WTC11 (cell line): ENCODE measurements around the gene LSM4. TPM values are rescaled to one million over a fixed set of nuclear protein-coding genes. Genes with fewer than 3 reads are reported as not detected.

Experiments used
- ATAC-seq: fragments of 200-7000 bp; cut with Tn5 transposase; 2 replicates; pipeline ENCODE4 v1.10.0; 2021; ENCODE audit warnings: mild to moderate bottlenecking, moderate library complexity
- CTCF ChIA-PET: fragments of 300-600 bp; sonication (Branson Sonifier 250); formaldehyde crosslinking; loops from one replicate; lab custom pipeline; 2021; ENCODE audit warnings: antibody characterized with exemption; lab: Charles Lee
- POLR2A ChIA-PET: fragments of 350-600 bp; sonication (Branson Sonifier 250); formaldehyde crosslinking; loops from one replicate; lab custom pipeline; 2021; ENCODE audit warnings: antibody characterized with exemption; lab: Charles Lee
- DNase-seq: peaks from one replicate; pipeline ENCODE4 v3.0.0; 2021; ENCODE audit warnings: low spot score
- H3K27ac Mint-ChIP-seq: 2 replicates; pipeline ENCODE4 v1.8.0; 2021; ENCODE audit warnings: mixed read lengths
- H3K27me3 Mint-ChIP-seq: 2 replicates; pipeline ENCODE4 v1.8.0; 2021; ENCODE audit warnings: low read depth, mild to moderate bottlenecking, moderate library complexity, mixed read lengths
- H3K36me3 Mint-ChIP-seq: 2 replicates; pipeline ENCODE4 v1.8.0; 2021; ENCODE audit warnings: mixed read lengths
- H3K4me1 Mint-ChIP-seq: 2 replicates; pipeline ENCODE4 v1.8.0; 2022; ENCODE audit warnings: mixed read lengths
- H3K4me3 Mint-ChIP-seq: 2 replicates; pipeline ENCODE4 v1.8.0; 2021; ENCODE audit warnings: mild to moderate bottlenecking, moderate library complexity, mixed read lengths
- H3K9me3 Mint-ChIP-seq: 2 replicates; pipeline ENCODE4 v1.8.0; 2021; ENCODE audit warnings: mixed read lengths
- CREB1 ChIP-seq: sonication (generic); formaldehyde crosslinking; IDR thresholded peaks from 2 replicates; pipeline ENCODE4 v1.8.0; 2023; ENCODE audit warnings: mild to moderate bottlenecking, missing genetic modification reagents
- ELF4 ChIP-seq: sonication (generic); formaldehyde crosslinking; IDR thresholded peaks from 2 replicates; pipeline ENCODE4 v1.8.1; 2022; ENCODE audit warnings: low read depth, mild to moderate bottlenecking, moderate library complexity, missing genetic modification reagents
- ESRRA ChIP-seq: sonication (generic); formaldehyde crosslinking; IDR thresholded peaks from 2 replicates; pipeline ENCODE4 v1.8.1; 2022; ENCODE audit warnings: mild to moderate bottlenecking, missing genetic modification reagents, borderline replicate concordance
- FOXK1 ChIP-seq: sonication (generic); formaldehyde crosslinking; IDR thresholded peaks from 2 replicates; pipeline ENCODE4 v1.8.0; 2022; ENCODE audit warnings: mild to moderate bottlenecking, moderate library complexity, missing genetic modification reagents
- GABPB1 ChIP-seq: sonication (generic); formaldehyde crosslinking; IDR thresholded peaks from 2 replicates; pipeline ENCODE4 v1.8.1; 2023; ENCODE audit warnings: mild to moderate bottlenecking, missing genetic modification reagents
- IRF2 ChIP-seq: sonication (generic); formaldehyde crosslinking; IDR thresholded peaks from 2 replicates; pipeline ENCODE4 v1.8.0; 2022; ENCODE audit warnings: low read depth, missing genetic modification reagents, borderline replicate concordance
- JUN ChIP-seq: sonication (generic); formaldehyde crosslinking; IDR thresholded peaks from 2 replicates; pipeline ENCODE4 v1.8.0; 2023; ENCODE audit warnings: mild to moderate bottlenecking, missing genetic modification reagents
- NFATC4 ChIP-seq: fragments of 250-450 bp; sonication (Bioruptor Pico); IDR thresholded peaks from 2 replicates; pipeline ENCODE4 v1.9.0; 2021; ENCODE audit warnings: mild to moderate bottlenecking
- NFYB ChIP-seq: sonication (generic); formaldehyde crosslinking; conservative IDR thresholded peaks from 2 replicates; pipeline ENCODE4 v1.8.0; 2022; ENCODE audit warnings: low read depth, missing genetic modification reagents
- PRRX2 ChIP-seq: fragments of 250-450 bp; sonication (Bioruptor Pico); IDR thresholded peaks from 2 replicates; pipeline ENCODE4 v1.8.0; 2021; ENCODE audit warnings: mild to moderate bottlenecking
- SP1 ChIP-seq: sonication (generic); formaldehyde crosslinking; conservative IDR thresholded peaks from 2 replicates; pipeline ENCODE4 v1.8.1; 2022; ENCODE audit warnings: missing genetic modification reagents
- TCF7 ChIP-seq: sonication (generic); formaldehyde crosslinking; IDR thresholded peaks from 2 replicates; pipeline ENCODE4 v1.8.0; 2022; ENCODE audit warnings: mild to moderate bottlenecking, low read depth, missing genetic modification reagents, moderate library complexity
- ZNF121 ChIP-seq: sonication (generic); formaldehyde crosslinking; IDR thresholded peaks from 2 replicates; pipeline ENCODE4 v1.8.0; 2023; ENCODE audit warnings: missing genetic modification reagents
- total RNA-seq: library from RNA; stranded (reverse); gene quantifications from 3 replicates; pipeline ENCODE4 v1.2.3, GENCODE V29; 2021
- TF ChIP-seq, protein P1 (sequence below): fragments of 250-450 bp; sonication (Bioruptor Pico); IDR thresholded peaks from 2 replicates; pipeline ENCODE4 v1.9.0; 2021; ENCODE audit warnings: mild to moderate bottlenecking, borderline replicate concordance
- TF ChIP-seq, protein P2 (sequence below): fragments of 200-600 bp; IDR thresholded peaks from 2 replicates; pipeline ENCODE4 v1.8.0; 2022; ENCODE audit warnings: antibody characterized with exemption
- TF ChIP-seq, protein P3 (sequence below): sonication (generic); formaldehyde crosslinking; IDR thresholded peaks from 2 replicates; pipeline ENCODE4 v1.8.1; 2022; ENCODE audit warnings: mild to moderate bottlenecking, missing genetic modification reagents, moderate library complexity, borderline replicate concordance
- TF ChIP-seq, protein P4 (sequence below): sonication (generic); formaldehyde crosslinking; IDR thresholded peaks from 2 replicates; pipeline ENCODE4 v1.8.0; 2022; ENCODE audit warnings: mild to moderate bottlenecking, missing genetic modification reagents
- TF ChIP-seq, protein P5 (sequence below): sonication (generic); formaldehyde crosslinking; IDR thresholded peaks from 2 replicates; pipeline ENCODE4 v1.8.1; 2023; ENCODE audit warnings: mild to moderate bottlenecking, missing genetic modification reagents, borderline replicate concordance

Gene LSM4
- total RNA-seq, 1 experiment from 2014 or later, result 373 TPM

DNA sequence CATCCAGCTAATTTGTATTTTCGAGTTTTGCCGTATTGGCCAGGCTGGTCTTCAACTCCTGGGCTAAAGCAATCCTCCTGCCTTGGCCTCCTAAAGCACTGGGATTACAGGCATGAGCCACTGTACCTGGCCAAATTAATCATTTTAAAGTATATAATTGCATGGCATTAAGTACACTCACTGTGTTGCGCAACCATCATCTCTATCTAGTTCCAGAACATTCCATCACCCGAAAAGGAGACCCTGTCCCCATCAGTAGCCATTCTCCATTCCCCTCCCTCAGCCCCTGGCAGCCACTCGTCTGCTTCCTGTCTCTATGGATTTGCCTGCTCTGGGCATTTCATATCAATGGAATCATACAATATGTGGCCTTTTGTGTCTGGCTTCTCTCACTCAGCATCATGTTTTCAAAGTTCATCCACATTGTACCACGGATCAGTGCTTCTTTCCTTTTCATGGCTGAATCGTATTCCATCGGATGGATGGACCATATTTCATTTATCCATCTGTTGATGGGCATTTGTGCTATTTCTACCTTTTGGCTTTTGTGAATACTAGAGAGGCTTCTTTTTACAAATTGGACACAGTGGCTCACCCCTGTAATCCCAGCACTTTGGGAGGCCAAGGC is 30.6 kb upstream of the LSM4 start (continued):
- TF ChIP-seq GABPB1 (CRISPR knock-in tag) (no peak), TCF7 (CRISPR knock-in tag) (no peak)
- TF ChIP-seq, protein P1, sequence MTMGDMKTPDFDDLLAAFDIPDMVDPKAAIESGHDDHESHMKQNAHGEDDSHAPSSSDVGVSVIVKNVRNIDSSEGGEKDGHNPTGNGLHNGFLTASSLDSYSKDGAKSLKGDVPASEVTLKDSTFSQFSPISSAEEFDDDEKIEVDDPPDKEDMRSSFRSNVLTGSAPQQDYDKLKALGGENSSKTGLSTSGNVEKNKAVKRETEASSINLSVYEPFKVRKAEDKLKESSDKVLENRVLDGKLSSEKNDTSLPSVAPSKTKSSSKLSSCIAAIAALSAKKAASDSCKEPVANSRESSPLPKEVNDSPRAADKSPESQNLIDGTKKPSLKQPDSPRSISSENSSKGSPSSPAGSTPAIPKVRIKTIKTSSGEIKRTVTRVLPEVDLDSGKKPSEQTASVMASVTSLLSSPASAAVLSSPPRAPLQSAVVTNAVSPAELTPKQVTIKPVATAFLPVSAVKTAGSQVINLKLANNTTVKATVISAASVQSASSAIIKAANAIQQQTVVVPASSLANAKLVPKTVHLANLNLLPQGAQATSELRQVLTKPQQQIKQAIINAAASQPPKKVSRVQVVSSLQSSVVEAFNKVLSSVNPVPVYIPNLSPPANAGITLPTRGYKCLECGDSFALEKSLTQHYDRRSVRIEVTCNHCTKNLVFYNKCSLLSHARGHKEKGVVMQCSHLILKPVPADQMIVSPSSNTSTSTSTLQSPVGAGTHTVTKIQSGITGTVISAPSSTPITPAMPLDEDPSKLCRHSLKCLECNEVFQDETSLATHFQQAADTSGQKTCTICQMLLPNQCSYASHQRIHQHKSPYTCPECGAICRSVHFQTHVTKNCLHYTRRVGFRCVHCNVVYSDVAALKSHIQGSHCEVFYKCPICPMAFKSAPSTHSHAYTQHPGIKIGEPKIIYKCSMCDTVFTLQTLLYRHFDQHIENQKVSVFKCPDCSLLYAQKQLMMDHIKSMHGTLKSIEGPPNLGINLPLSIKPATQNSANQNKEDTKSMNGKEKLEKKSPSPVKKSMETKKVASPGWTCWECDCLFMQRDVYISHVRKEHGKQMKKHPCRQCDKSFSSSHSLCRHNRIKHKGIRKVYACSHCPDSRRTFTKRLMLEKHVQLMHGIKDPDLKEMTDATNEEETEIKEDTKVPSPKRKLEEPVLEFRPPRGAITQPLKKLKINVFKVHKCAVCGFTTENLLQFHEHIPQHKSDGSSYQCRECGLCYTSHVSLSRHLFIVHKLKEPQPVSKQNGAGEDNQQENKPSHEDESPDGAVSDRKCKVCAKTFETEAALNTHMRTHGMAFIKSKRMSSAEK (CRISPR knock-in tag), result no peak

DNA sequence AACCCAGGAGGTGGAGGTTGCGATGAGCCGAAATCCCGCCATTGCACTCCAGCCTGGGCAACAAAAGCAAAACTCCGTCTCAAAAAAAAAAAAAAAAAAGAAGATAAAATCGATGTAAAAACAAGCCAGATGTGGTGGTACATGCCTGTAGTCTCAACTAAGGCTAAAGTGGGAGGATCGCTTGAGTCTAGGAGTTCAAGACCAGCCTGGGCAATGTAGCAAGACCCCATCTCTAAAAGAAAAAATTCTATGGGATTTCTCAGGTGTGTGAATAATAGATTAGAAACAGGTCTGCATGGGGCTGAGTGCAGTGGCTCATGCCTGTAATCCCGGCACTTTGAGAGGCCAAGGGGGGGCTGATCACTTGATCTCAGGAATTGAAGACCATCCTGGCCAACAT is 28.7 kb upstream of the LSM4 start:
- ChIA-PET CTCF (interaction anchor here (0.6 kb wide), 1 partner anchor 395 kb away, joined by 3 read pairs; no protein-coding TSS in a partner anchor), POLR2A (no interaction called here)
- peak; percentile 35; the same call in 1 of the 2 replicates for TF ChIP-seq ZNF121 (CRISPR knock-in tag)
- TF ChIP-seq SP1, result no peak
- DNase-seq, result no peak
- H3K27me3 Mint-ChIP-seq, result no peaks in the 10 kb centered on the region
- ATAC-seq, result no peak
- no peak overlapping the region for H3K4me3 Mint-ChIP-seq
- H3K9me3 Mint-ChIP-seq, result no peaks in the 10 kb centered on the region
- H3K36me3 Mint-ChIP-seq, result peaks cover 34% of the 10 kb centered on the region
- H3K4me1 Mint-ChIP-seq, result peaks cover 11% of the 10 kb centered on the region
- H3K27ac Mint-ChIP-seq, result no peak overlapping the region

DNA sequence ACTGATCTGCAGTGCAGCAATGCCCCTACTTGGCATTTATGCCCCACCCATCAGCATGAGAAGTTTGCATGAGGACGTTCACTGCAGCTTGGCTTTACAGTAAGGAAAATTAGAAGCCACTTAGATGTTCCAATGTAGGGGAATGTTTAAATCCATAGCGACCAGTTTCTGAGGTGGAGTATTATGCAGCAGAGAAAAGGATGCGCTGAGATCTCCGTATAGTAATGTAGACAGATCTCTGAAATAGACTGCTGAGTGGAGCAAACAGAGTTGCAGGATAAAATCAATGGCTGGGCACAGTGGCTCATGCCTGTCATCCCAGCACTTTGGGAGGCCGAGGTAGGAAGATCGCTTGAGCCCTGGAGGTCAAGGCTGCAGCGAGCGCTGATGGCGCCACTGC is 27.6 kb upstream of the LSM4 start:
- Mint-ChIP-seq H3K36me3 (peaks cover 26% of the 10 kb centered on the region), H3K9me3 (no peaks in the 10 kb centered on the region), H3K4me1 (peaks cover 19% of the 10 kb centered on the region), H3K4me3 (no peak overlapping the region), H3K27ac (peak overlapping the region; percentile 22), H3K27me3 (no peaks in the 10 kb centered on the region)
- ChIA-PET CTCF (interaction anchor here (1.1 to 2.7 kb wide), 7 partner anchors 11 to 146 kb away, joined by 3 to 25 read pairs (median 7); partner anchors contain the start of genes GDF15 and RAB3A), POLR2A (no interaction called here)
- no peak for ATAC-seq
- no peak for DNase-seq
- TF ChIP-seq, protein P2, sequence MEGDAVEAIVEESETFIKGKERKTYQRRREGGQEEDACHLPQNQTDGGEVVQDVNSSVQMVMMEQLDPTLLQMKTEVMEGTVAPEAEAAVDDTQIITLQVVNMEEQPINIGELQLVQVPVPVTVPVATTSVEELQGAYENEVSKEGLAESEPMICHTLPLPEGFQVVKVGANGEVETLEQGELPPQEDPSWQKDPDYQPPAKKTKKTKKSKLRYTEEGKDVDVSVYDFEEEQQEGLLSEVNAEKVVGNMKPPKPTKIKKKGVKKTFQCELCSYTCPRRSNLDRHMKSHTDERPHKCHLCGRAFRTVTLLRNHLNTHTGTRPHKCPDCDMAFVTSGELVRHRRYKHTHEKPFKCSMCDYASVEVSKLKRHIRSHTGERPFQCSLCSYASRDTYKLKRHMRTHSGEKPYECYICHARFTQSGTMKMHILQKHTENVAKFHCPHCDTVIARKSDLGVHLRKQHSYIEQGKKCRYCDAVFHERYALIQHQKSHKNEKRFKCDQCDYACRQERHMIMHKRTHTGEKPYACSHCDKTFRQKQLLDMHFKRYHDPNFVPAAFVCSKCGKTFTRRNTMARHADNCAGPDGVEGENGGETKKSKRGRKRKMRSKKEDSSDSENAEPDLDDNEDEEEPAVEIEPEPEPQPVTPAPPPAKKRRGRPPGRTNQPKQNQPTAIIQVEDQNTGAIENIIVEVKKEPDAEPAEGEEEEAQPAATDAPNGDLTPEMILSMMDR, result no peak
- TF ChIP-seq JUN (CRISPR knock-in tag) (no peak), ELF4 (CRISPR knock-in tag) (no peak), NFYB (CRISPR knock-in tag) (no peak), ESRRA (no peak), FOXK1 (CRISPR knock-in tag) (no peak), IRF2 (CRISPR knock-in tag) (no peak), NFATC4 (CRISPR knock-in tag) (no peak), PRRX2 (CRISPR knock-in tag) (no peak), GABPB1 (CRISPR knock-in tag) (no peak), CREB1 (CRISPR knock-in tag) (no peak)
- TF ChIP-seq, protein P3, sequence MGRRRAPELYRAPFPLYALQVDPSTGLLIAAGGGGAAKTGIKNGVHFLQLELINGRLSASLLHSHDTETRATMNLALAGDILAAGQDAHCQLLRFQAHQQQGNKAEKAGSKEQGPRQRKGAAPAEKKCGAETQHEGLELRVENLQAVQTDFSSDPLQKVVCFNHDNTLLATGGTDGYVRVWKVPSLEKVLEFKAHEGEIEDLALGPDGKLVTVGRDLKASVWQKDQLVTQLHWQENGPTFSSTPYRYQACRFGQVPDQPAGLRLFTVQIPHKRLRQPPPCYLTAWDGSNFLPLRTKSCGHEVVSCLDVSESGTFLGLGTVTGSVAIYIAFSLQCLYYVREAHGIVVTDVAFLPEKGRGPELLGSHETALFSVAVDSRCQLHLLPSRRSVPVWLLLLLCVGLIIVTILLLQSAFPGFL, result no peak
- TF ChIP-seq, protein P4, sequence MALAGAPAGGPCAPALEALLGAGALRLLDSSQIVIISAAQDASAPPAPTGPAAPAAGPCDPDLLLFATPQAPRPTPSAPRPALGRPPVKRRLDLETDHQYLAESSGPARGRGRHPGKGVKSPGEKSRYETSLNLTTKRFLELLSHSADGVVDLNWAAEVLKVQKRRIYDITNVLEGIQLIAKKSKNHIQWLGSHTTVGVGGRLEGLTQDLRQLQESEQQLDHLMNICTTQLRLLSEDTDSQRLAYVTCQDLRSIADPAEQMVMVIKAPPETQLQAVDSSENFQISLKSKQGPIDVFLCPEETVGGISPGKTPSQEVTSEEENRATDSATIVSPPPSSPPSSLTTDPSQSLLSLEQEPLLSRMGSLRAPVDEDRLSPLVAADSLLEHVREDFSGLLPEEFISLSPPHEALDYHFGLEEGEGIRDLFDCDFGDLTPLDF, result no peak
- TF ChIP-seq, protein P5, sequence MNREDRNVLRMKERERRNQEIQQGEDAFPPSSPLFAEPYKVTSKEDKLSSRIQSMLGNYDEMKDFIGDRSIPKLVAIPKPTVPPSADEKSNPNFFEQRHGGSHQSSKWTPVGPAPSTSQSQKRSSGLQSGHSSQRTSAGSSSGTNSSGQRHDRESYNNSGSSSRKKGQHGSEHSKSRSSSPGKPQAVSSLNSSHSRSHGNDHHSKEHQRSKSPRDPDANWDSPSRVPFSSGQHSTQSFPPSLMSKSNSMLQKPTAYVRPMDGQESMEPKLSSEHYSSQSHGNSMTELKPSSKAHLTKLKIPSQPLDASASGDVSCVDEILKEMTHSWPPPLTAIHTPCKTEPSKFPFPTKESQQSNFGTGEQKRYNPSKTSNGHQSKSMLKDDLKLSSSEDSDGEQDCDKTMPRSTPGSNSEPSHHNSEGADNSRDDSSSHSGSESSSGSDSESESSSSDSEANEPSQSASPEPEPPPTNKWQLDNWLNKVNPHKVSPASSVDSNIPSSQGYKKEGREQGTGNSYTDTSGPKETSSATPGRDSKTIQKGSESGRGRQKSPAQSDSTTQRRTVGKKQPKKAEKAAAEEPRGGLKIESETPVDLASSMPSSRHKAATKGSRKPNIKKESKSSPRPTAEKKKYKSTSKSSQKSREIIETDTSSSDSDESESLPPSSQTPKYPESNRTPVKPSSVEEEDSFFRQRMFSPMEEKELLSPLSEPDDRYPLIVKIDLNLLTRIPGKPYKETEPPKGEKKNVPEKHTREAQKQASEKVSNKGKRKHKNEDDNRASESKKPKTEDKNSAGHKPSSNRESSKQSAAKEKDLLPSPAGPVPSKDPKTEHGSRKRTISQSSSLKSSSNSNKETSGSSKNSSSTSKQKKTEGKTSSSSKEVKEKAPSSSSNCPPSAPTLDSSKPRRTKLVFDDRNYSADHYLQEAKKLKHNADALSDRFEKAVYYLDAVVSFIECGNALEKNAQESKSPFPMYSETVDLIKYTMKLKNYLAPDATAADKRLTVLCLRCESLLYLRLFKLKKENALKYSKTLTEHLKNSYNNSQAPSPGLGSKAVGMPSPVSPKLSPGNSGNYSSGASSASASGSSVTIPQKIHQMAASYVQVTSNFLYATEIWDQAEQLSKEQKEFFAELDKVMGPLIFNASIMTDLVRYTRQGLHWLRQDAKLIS (CRISPR knock-in tag), result no peak
